HFF-Myc (cell line): ENCODE data around the gene RRP7A.
A peak's percentile ranks its signal among the peaks of the same experiment; 100 is the strongest.
"Not testable (repeated sequence)": the region's sequence is repeated elsewhere in the genome, so short reads cannot be mapped to it uniquely, and the experiment has no call there.

Experiments
- DNase-seq: peaks from one replicate; pipeline ENCODE4 v3.0.0-alpha.2; 2011; ENCODE audit warnings: low read depth; ENCODE audit errors: extremely low read depth
- H3K4me3 ChIP-seq: replicated peaks from 2 replicates; pipeline ENCODE4 v1.5.1; 2011; ENCODE audit warnings: low read depth, mild to moderate bottlenecking, control low read depth, low read length
- TF ChIP-seq, protein P1 (sequence below): IDR thresholded peaks from 2 replicates; pipeline ENCODE4 v1.5.1; 2012; ENCODE audit warnings: mild to moderate bottlenecking, low read depth, low read length, control low read depth; ENCODE audit errors: missing control alignments

Gene RRP7A

GRCh38 chr22:42512273-42512990, 7.2 kb downstream of the RRP7A start:
- H3K4me3 ChIP-seq, DNase-seq: not testable (repeated sequence)
- TF ChIP-seq, protein P1, sequence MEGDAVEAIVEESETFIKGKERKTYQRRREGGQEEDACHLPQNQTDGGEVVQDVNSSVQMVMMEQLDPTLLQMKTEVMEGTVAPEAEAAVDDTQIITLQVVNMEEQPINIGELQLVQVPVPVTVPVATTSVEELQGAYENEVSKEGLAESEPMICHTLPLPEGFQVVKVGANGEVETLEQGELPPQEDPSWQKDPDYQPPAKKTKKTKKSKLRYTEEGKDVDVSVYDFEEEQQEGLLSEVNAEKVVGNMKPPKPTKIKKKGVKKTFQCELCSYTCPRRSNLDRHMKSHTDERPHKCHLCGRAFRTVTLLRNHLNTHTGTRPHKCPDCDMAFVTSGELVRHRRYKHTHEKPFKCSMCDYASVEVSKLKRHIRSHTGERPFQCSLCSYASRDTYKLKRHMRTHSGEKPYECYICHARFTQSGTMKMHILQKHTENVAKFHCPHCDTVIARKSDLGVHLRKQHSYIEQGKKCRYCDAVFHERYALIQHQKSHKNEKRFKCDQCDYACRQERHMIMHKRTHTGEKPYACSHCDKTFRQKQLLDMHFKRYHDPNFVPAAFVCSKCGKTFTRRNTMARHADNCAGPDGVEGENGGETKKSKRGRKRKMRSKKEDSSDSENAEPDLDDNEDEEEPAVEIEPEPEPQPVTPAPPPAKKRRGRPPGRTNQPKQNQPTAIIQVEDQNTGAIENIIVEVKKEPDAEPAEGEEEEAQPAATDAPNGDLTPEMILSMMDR: peak; percentile 8

DNA sequence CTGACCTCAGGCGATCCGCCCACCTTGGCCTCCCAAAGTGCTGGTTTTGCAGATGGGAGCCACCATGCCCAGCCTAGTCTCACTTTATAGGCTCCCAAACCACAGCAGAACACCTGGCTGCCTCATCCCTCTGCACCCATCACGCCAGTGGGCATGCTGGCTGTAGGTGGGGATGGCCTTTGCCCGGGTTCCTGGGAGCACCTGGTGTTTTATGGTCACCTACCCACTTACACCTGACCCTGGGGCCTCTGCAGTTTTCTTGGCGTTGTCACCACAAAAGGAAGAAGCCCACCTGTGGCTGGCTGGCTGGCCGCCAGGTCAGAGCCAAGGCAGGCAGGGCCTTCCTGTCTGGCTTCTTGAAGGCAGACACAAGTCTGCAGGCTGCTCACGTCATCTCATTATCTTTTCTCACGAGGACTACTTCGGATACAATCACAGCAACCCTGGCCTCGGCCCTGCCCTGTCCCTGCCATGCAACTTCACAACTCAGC, 8.2 kb downstream of the RRP7A start:
- no peak overlapping the region for H3K4me3 ChIP-seq

GRCh38 chr22:42509548-42509947, 10.0 kb downstream of the RRP7A start:
- H3K4me3 ChIP-seq: no peak overlapping the region
- TF ChIP-seq, protein P1: no peak
- no peak for DNase-seq

More for the DNA sequence above, 8.2 kb downstream of the RRP7A start:
- no peak for DNase-seq
- TF ChIP-seq, protein P1: no peak

DNA sequence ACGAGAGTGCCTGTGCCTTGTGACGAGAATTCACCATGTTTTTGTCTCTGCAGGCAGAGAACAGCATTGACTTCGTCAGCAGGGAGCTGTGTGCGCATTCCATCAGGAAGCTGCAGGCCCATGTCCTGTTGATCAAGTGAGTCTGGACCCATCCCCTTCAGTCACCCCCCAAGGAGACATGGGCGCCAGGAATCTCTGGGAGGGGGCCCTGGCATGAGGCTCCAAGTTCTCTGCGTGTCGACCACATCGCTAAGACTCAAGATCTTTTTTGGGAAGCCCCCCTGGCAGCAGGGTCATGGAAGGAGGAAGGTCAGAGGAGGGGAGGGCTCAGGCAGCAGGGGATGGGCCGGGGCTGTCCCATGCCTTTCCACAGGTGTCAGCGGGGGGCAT, 10.6 kb downstream of the RRP7A start:
- DNase-seq: not testable (repeated sequence)

GRCh38 chr22:42508327-42508974, 11.1 kb downstream of the RRP7A start:
- not testable (repeated sequence) for DNase-seq

More for the DNA sequence above, 10.6 kb downstream of the RRP7A start:
- not testable (repeated sequence) for H3K4me3 ChIP-seq

GRCh38 chr22:42500836-42501179, 18.8 kb downstream of the RRP7A start:
- H3K4me3 ChIP-seq: 0 out of 2 replicates have a peak overlapping the region, but pooled peaks have one; percentile 9
- DNase-seq: no peak
- TF ChIP-seq, protein P1: no peak

More at GRCh38 chr22:42508327-42508974, 11.1 kb downstream of the RRP7A start:
- not testable (repeated sequence) for H3K4me3 ChIP-seq

DNA sequence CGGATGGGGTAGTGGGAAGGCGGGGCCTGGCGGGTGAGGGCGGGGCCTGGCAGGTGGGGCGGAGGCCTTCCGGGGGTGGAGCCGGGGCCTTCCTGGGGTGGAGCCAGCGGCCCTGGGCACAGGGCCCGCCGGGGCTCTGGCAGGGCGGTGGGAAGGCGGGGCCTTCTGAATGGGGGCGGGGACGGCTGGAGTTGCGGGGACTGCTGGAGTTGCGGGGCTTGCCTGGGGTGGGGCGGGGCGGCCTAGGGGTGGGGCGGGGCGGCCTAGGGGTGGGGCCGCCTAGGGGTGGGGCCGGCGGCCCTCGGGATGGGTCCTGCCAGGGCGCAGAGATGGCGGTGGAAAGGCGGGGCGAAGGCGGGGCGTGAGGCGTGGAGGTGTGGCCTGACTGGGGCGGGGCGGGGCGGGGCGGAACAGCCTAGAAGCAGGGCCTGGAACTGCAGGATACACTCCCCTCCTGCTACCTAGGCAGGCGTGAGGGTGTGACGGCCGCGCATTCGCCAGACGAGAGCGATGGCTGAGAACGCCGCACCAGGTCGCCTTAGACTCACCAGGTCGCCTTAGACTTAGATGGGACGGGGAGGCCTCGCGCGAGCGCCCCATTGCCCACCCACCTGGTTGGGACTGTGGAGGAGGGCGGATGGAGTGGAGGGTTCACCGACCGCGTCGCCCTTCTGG, 19.3 kb downstream of the RRP7A start:
- TF ChIP-seq, protein P1: no peak
- no peak for DNase-seq
- 0 out of 2 replicates have a peak overlapping the region, but pooled peaks have one; percentile 9 for H3K4me3 ChIP-seq

DNA sequence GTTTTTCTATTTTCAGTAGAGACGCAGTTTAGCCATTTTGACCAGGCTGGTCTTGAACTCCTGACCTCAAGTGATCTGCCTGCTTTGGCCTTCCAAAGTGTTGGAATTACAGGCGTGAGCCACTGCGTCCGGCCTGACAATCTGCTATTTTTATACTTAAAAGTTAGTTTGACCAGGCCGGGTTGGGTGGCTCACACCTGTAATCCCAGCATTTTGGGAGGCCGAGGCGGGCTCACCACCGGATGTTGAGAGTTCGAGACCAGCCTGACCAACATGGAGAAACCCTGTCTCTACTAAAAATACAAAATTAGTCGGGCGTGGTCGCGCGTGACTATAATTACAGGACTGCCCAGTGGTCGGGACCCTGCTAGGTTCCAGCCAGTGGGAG, 19.8 kb downstream of the RRP7A start:
- H3K4me3 ChIP-seq, DNase-seq: not testable (repeated sequence)

DNA sequence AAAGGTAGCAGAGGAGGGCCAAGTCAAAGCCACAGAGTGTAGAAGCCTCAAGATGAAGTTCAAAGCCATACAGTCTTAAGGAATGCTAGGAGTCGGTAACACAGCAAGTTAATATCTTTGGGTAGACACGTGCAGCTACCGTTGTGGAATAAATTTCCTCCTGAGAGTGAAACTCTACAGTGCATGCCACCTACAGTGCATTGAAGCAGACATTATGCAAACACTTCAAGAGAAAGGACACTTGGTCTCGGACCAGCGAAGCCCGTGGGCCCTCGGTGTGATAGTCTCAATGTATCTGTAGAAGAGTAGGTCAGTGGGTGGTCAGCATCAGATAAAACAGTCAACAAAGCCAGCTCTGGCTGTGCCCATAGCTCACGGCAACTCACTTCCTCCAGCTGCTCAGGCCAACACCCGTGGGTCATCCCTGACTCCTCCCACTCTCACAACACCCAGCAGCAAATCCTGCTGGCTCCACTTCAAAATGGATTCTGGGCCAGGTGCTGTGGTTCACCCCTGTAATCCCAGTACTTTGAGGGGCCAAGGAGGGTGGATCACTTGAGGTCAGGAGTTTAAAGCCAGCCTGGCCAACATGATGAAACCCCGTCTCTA, 24.0 kb downstream of the RRP7A start:
- not testable (repeated sequence) for DNase-seq

More for the DNA sequence above, 24.0 kb downstream of the RRP7A start:
- H3K4me3 ChIP-seq: not testable (repeated sequence)
